Smooth muscle cell (in vitro differentiated cells): ENCODE data around the gene DHX15. TPM values are rescaled to one million over a fixed set of nuclear protein-coding genes. Genes with fewer than 3 reads are reported as not detected.

Experiments used
- DNase-seq: peaks from one replicate; lab custom pipeline; 2025; ENCODE audit not compliant: unreplicated experiment; lab: John Stamatoyannopoulos, UW
- H2AFZ ChIP-seq: fragments of 200-600 bp; sonication (generic); 2 replicates; pipeline ENCODE4 v1.6.0; 2016; ENCODE audit warnings: antibody characterized with exemption, low read depth, mild to moderate bottlenecking
- H3F3A ChIP-seq: fragments of 200-600 bp; sonication (generic); 2 replicates; pipeline ENCODE4 v1.6.0; 2017; ENCODE audit warnings: antibody characterized with exemption, low read depth
- H3K27ac ChIP-seq: fragments of 200-600 bp; sonication (generic); 2 replicates; pipeline ENCODE4 v1.5.1; 2016; ENCODE audit warnings: low read depth, mild to moderate bottlenecking
- H3K27me3 ChIP-seq: fragments of 200-600 bp; sonication (generic); 2 replicates; pipeline ENCODE4 v1.6.1; 2016; ENCODE audit warnings: low read depth, mild to moderate bottlenecking
- H3K36me3 ChIP-seq: fragments of 200-600 bp; sonication (generic); 2 replicates; pipeline ENCODE4 v1.5.1; 2016; ENCODE audit warnings: low read depth
- H3K4me1 ChIP-seq: fragments of 200-600 bp; sonication (generic); 2 replicates; pipeline ENCODE4 v1.5.1; 2016; ENCODE audit warnings: low read depth
- H3K4me2 ChIP-seq: fragments of 200-600 bp; sonication (generic); 2 replicates; pipeline ENCODE4 v1.6.0; 2016; ENCODE audit warnings: mild to moderate bottlenecking
- H3K4me3 ChIP-seq: fragments of 200-600 bp; sonication (generic); 2 replicates; pipeline ENCODE4 v1.5.1; 2016; ENCODE audit warnings: mild to moderate bottlenecking
- H3K79me2 ChIP-seq: fragments of 200-600 bp; sonication (generic); 2 replicates; pipeline ENCODE4 v1.6.0; 2016; ENCODE audit warnings: low read depth, mild to moderate bottlenecking
- H3K9ac ChIP-seq: fragments of 200-600 bp; sonication (generic); 2 replicates; pipeline ENCODE4 v1.6.0; 2016; ENCODE audit warnings: low read depth
- H3K9me3 ChIP-seq: fragments of 200-600 bp; sonication (generic); replicated peaks from 2 replicates; pipeline ENCODE4 v1.5.1; 2016; ENCODE audit warnings: low read depth
- H4K20me1 ChIP-seq: fragments of 200-600 bp; sonication (generic); 2 replicates; pipeline ENCODE4 v1.6.0; 2016; ENCODE audit warnings: low read depth
- CTCF ChIP-seq: fragments of 200-600 bp; sonication (generic); IDR thresholded peaks from 2 replicates; pipeline ENCODE4 v1.5.1; 2017; ENCODE audit warnings: borderline replicate concordance, mild to moderate bottlenecking, antibody characterized with exemption; ENCODE audit not compliant: insufficient read depth, poor library complexity, severe bottlenecking
- WGBS: methylation state at CpG from one replicate; pipeline ENCODE4 v1.1.7; 2016; ENCODE audit warnings: low lambda C conversion rate; 5-methylcytosine and 5-hydroxymethylcytosine counted together
- polyA plus RNA-seq: library from polyadenylated mRNA; unstranded; fragments of >200 nt; fragmentation: Nextera tagmentation; extraction: Ambion mirVana; gene quantifications from 2 replicates; pipeline ENCODE4 v1.2.1, GENCODE V29; 2016
- total RNA-seq: library from RNA; depleted of rRNA; stranded (reverse); fragments of >200 nt; gene quantifications from 2 replicates; pipeline ENCODE4 v1.2.3, GENCODE V29; 2014

The DHX15 gene
- total and polyA plus RNA-seq, 2 experiments from 2014 or later = 69.8 to 168 TPM

GRCh38 chr4:24598025-24598424 lies 13.7 kb upstream of the DHX15 start:
- H3K9ac ChIP-seq = peak overlapping the region; percentile 91
- H3K27me3 ChIP-seq = no peaks in the 10 kb centered on the region
- no peaks in the 10 kb centered on the region for H3K36me3 ChIP-seq
- H3K9me3 ChIP-seq = no peaks in the 10 kb centered on the region
- no peak overlapping the region for H3K4me2 ChIP-seq
- H3K79me2 ChIP-seq = no peaks in the 10 kb centered on the region
- no peak overlapping the region for H2AFZ ChIP-seq
- peaks cover 9% of the 10 kb centered on the region for H3K4me1 ChIP-seq
- H4K20me1 ChIP-seq = no peaks in the 10 kb centered on the region
- peak overlapping the region; percentile 99 for H3K27ac ChIP-seq
- H3K4me3 ChIP-seq = no peak overlapping the region
- TF ChIP-seq CTCF = no peak
- no peak for DNase-seq
- H3F3A ChIP-seq = peaks cover 5% of the 10 kb centered on the region
- 63% methylated on average over 8 of the region's 8 CpGs for WGBS

GRCh38 chr4:24595659-24596058 lies 11.3 kb upstream of the DHX15 start:
- peak overlapping the region; percentile 58 for H3K4me2 ChIP-seq
- no peak overlapping the region for H2AFZ ChIP-seq
- H3K27ac ChIP-seq = peak overlapping the region; percentile 99
- TF ChIP-seq CTCF = no peak
- H3K79me2 ChIP-seq = no peaks in the 10 kb centered on the region
- no peaks in the 10 kb centered on the region for H3K27me3 ChIP-seq
- H3K9ac ChIP-seq = no peak overlapping the region
- no peak for DNase-seq
- no peaks in the 10 kb centered on the region for H4K20me1 ChIP-seq
- H3K4me3 ChIP-seq = no peak overlapping the region
- 57% methylated on average over 2 of the region's 2 CpGs for WGBS
- no peaks in the 10 kb centered on the region for H3K36me3 ChIP-seq
- H3K9me3 ChIP-seq = no peaks in the 10 kb centered on the region
- H3K4me1 ChIP-seq = peaks cover 9% of the 10 kb centered on the region
- H3F3A ChIP-seq = peaks cover 5% of the 10 kb centered on the region

GRCh38 chr4:24594887-24595286 lies 10.5 kb upstream of the DHX15 start:
- peak overlapping the region; percentile 14 for H2AFZ ChIP-seq
- no peaks in the 10 kb centered on the region for H3K36me3 ChIP-seq
- H4K20me1 ChIP-seq = no peaks in the 10 kb centered on the region
- no peak for DNase-seq
- H3K4me2 ChIP-seq = peak overlapping the region; percentile 58
- H3F3A ChIP-seq = peaks cover 5% of the 10 kb centered on the region
- no peak overlapping the region for H3K4me3 ChIP-seq
- TF ChIP-seq CTCF = no peak
- H3K27ac ChIP-seq = peak overlapping the region; percentile 99
- no peaks in the 10 kb centered on the region for H3K27me3 ChIP-seq
- peaks cover 9% of the 10 kb centered on the region for H3K4me1 ChIP-seq
- WGBS = 58% methylated on average over 2 of the region's 2 CpGs
- H3K9ac ChIP-seq = peak overlapping the region; percentile 11
- H3K79me2 ChIP-seq = no peaks in the 10 kb centered on the region
- no peaks in the 10 kb centered on the region for H3K9me3 ChIP-seq

- Histone ChIP-seq H3K27me3 (no peaks in the 10 kb centered on the region), H3K27ac (no peak overlapping the region), H3K9ac (no peak overlapping the region), H3K4me1 (no peaks in the 10 kb centered on the region), H3K4me3 (no peak overlapping the region), H3K9me3 (no peaks in the 10 kb centered on the region), H3K4me2 (no peak overlapping the region), H2AFZ (no peak overlapping the region), H3K36me3 (no peaks in the 10 kb centered on the region), H3K79me2 (no peaks in the 10 kb centered on the region), H4K20me1 (no peaks in the 10 kb centered on the region), H3F3A (no peaks in the 10 kb centered on the region)
- WGBS = 90% methylated on average over 2 of the region's 2 CpGs
- no peak for DNase-seq
- no peak for TF ChIP-seq CTCF
Measured at GRCh38 chr4:24589448-24589847, 5.1 kb upstream of the DHX15 start.
